C1 segment of cervical spinal cord (tissue), 14 donors: ENCODE data around the gene VWF.
"Not testable (repeated sequence)": the region's sequence is repeated elsewhere in the genome, so short reads cannot be mapped to it uniquely, and the experiment has no call there.

Source experiments
- DNase-seq, 14 donors: peaks; one replicate each; lab custom pipeline; 2025; lab: John Stamatoyannopoulos, UW

The VWF gene

GRCh38 chr12:6037459-6037858 lies 87.0 kb downstream of the VWF start:
- DNase-seq: no peak

DNA sequence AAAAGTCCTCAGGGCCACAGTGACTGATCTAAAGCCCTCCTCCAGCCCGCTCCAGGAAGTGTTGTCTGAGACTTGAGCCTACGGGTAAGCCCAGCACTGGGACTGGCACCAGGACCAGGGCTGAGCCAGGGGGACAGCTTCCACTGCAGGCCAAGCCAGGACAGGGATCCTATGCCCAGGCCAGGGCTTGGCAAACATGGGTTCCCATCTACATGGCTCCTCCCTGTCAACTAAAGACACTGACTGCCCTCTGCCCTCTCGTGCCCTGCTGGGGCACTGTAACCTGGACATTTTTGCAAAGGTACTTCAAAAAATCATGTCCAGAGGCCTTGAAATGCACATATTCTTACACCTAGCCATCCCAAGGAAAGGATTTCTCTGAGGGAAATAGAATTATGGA lies 88.0 kb downstream of the VWF start:
- no peak for DNase-seq

DNA sequence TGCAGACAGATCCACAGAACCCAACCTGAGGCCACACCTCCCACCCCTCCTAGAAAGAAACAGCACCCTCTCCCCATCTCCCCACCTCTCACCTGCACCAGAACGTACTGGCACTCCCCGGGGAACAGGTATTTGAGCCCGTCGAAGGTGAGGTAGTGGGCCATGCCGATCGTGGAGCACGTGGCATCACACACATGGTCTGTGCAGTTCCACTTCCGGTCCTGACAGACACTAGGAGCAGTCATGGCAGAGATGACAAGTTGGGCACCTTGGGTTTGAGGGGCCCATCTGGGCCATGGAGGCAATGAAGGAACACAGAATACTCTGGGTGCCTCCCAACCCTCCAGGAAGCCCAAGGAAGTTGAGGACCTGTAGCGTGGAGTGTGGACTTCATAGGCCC lies 89.9 kb downstream of the VWF start:
- no peak for DNase-seq

GRCh38 chr12:6033546-6033945 lies 90.9 kb downstream of the VWF start:
- no peak for DNase-seq

DNA sequence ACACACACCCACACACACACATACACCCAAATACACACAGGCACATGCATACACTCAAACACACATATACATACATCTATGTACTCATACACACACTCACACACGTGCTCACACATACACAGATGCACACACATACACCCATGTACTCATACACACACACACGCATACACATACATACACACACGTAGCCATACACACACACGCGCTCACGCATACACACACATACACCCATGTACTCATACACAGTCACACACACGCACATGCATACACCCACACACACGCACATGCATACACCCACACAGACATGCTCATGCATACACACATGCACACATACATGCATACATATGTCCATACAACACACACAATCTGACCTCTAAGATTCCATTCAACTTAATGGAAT lies 91.7 kb downstream of the VWF start:
- no peak for DNase-seq

DNA sequence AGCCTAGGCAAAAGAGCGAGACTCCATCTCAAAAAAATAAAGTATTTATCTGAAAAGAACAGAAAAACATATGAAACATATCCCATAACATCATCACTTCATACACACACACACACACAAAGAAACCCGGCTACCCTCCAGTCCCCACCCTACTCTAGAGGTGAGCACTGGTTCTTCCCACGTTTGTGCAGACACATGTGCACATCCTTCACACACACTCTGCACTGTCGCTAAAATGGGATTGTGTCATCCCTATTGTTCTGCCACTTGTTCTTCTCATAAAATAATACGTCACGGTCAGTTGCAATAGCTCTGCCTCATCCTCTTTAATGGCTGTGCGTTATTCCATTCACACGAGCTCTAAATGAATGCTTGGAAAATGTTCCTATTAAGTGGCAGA lies 93.5 kb downstream of the VWF start:
- DNase-seq: no peak

DNA sequence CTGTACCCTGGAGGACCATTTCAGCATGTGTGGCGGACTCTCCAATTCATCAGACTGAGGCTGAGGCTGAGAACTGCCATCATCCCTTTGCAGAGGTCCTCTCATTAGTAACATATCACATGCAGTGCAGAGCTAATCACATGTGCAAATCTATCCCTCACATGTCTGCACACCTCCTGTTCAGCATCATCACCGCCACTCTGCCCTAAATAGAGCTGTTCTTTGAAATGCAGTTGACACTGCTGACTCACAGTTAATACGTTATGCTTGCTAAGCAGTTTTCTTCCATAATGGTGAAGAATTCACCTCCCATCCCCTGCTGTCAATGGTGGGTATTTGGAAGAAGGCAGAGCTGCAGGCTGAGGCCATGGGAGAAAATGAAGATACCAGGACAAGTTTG lies 94.4 kb downstream of the VWF start:
- DNase-seq: no peak

GRCh38 chr12:6029401-6029800 lies 95.1 kb downstream of the VWF start:
- DNase-seq: no peak

DNA sequence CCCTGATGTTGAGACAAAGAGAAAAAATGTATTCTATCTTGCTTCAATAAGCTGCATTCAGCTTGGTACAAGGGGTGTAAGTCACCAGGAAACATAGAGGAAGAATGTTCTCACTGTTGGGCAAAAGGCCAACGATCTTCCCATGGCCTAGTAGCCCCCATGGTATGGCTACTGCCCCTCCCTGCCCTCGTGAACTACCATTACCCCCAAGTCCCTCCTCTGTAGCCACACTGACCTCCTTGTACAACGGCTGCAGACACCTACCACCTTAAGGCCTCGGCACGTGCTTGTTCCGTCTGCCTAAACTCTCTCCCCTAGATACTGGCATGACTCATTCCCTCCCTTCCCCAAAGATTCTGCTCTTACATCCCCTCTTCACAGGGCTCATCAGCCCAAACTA lies 97.5 kb downstream of the VWF start:
- DNase-seq: no peak

DNA sequence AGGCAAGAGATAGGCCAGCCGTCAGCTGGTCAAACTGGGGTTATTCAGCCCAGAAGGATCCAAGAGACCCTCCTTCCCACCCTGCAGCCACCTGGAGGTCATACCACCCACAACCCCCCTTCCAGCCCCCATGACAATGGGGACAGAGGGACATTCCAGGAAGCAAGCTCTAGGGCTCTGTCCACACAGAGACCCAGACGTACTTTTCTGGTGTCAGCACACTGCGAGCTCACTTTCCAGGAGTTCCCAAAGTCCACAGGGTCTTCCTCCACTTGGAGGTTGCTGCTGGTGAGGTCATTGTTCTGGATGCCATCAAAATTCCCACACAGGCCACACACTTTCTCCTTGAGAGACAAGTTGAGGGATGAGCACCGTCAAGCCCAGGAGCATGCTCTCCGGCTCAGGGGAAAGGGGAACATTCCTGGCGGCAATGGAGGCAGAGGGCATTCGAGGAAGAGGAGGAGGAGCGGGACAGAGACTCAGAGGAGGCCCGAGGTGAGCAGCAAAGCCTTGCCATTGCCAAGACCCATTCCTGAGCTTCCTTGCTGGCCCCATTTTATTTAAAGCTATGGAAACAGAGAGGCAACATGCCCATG lies 98.7 kb downstream of the VWF start:
- not testable (repeated sequence) for DNase-seq

- not testable (repeated sequence) for DNase-seq
Measured at GRCh38 chr12:6024066-6024465, 100.4 kb downstream of the VWF start.

GRCh38 chr12:6020930-6021329 lies 103.5 kb downstream of the VWF start:
- no peak for DNase-seq

- not testable (repeated sequence) for DNase-seq
Measured at GRCh38 chr12:6020511-6020910, 104.0 kb downstream of the VWF start.

DNA sequence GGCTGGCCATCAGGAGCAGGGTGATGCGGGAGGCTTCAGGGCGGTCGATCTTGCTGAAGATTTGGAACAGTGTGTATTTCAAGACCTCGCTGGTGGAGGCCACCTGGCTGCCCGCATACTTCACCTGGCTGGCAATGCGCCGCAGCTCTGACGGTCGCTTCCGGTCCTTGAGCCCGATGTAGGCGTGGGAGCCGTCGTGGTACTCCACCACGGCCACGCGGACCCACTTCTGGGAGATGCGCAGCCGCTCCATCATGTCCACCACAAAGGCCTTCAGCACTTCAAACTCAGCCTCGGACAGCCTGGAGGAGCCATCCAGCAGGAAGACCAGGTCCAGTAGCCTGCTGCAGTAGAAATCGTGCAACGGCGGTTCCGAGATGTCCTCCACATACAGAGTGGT lies 105.2 kb downstream of the VWF start:
- DNase-seq: not testable (repeated sequence)

GRCh38 chr12:6018265-6018664 lies 106.2 kb downstream of the VWF start:
- DNase-seq: no peak

- DNase-seq: no peak
Measured at GRCh38 chr12:6016756-6017155, 107.7 kb downstream of the VWF start.

GRCh38 chr12:6016004-6016403 lies 108.5 kb downstream of the VWF start:
- DNase-seq: not testable (repeated sequence)

- DNase-seq: not testable (repeated sequence)
Measured at GRCh38 chr12:6015271-6015670, 109.2 kb downstream of the VWF start.

GRCh38 chr12:6010631-6011350 lies 113.7 kb downstream of the VWF start:
- not testable (repeated sequence) for DNase-seq

DNA sequence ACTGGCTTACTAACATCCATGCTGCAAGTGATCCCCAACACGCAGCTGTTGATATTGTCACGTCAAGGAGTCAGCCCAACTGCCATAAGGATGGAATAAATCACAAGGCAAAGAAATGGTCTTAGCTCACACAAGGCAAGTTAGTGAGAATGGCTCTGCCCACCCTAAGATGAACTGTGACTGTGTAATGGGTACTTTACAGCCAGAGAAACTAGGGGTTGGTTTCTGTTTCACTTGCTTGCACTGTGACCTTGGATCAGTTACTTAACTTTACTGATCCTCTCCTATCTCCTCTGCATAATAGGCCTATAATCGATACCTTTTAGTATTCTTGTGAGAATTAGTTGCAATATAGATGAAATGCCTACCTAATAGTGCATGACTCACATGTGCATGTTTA lies 127.2 kb downstream of the VWF start:
- DNase-seq: no peak

DNA sequence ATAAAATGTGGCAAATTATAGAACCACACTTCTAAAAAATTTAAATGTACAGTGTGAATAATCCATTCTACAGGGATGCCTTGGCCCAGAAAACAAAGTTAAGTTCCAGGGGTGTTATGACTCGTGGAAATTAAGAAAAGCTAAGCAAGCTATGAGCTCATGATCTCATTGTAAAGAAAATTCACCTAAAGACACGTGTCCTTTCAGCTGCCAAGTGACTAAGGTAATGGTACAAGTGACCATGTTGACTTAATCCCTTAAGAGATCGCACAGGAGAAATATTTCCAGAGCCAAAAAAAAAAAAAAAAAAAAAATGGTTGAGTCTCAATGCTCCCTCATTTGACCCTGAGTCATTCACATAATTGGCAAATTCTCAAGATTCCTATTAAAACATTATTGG lies 128.0 kb downstream of the VWF start:
- no peak for DNase-seq

- DNase-seq: no peak
Measured at GRCh38 chr12:5989621-5990020, 134.8 kb downstream of the VWF start.

DNA sequence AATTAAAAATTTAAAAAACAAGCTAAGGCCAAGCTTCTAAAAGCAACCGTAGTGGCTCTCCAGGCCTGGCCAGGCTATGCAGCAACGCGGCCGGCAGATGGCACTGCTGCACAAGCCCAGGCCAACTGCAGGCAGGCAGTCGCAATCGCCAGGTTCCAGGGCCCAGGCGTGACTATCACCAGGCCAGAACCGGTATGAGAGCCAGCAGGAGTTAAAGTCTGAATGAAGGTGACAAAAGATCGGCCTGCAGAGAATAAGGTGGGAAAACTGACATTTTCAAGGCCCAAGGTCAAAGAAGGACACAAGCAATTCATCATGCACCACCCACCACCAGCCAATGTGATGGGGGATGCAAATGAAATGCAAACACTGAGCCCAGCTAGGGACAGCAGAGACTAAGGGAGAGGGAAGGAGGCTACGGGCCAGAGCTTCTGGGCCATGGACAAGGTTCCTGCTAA lies 135.8 kb downstream of the VWF start:
- DNase-seq: peak in 13 of 14 donors; percentile 12 to 72 (median 50)
